ENCODE data around the gene AGPAT4. TPM values are rescaled to one million over a fixed set of nuclear protein-coding genes. Genes with fewer than 3 reads are reported as not detected.

AGPAT4 gene
- total and polyA plus RNA-seq, 2 of the 4 experiments (the other 2 are of a cell fraction) = 3.6 to 3.8 TPM

DNA sequence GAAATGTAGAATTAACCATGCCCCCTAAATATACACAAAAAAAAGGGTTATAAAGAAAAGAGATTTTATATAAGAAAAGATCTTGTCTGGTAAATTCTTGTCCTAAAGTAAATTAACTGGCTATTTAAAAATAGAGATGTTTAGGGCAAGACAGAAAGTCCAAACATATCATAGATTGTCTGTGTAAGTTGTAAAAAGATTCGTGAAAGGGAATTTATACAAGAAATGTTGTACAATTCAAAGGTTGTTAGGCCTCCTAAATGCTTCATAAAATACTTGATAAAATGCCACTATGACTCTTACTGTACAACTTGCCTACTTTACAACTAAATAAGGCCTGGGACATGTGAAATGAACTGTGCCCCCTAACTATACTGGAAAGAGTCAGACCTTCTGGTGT is 21.9 kb upstream of the AGPAT4 start:
- intact Hi-C loops (cut with micrococcal nuclease) = no loop called here

More for the DNA sequence above, 21.9 kb upstream of the AGPAT4 start:
- dilution Hi-C loops (cut with HindIII; ENCODE audit: low sequenced_read_pairs, unreplicated experiment) = no loop called here
- DNase-seq (no peak), ATAC-seq (ENCODE audit: low read depth) (no peak)
- no CpG with 5 or more reads among the region's 1 CpG for WGBS, 2 experiments (ENCODE audit: extremely low coverage in 2 of 2, insufficient read length in 1 of 2)
- Histone ChIP-seq H2AFZ (replicated peaks; ENCODE audit: low read length, poor library complexity) (no peak overlapping the region), H3K79me1 (ENCODE audit: low read depth in 1 of 2, low read length in 2 of 2) (no peaks in the 10 kb centered on the region), H3K27me3 (ENCODE audit: control insufficient read depth, insufficient read depth, low read length) (no peaks in the 10 kb centered on the region), H3K36me3 (ENCODE audit: control insufficient read depth, insufficient read depth, low read length) (no peaks in the 10 kb centered on the region), H2AK5ac (ENCODE audit: low read depth, low read length) (no peak overlapping the region), H3K56ac (ENCODE audit: extremely low read depth, insufficient read depth, low read length) (no peak overlapping the region), H3K4me2 (ENCODE audit: low read depth, low read length) (no peak overlapping the region), H3K4me3 (ENCODE audit: insufficient read depth, low read depth, low read length) (no peak overlapping the region), H3K27ac (ENCODE audit: insufficient read depth, low read length) (no peak overlapping the region), H3K9me3 (ENCODE audit: control insufficient read depth, insufficient read depth, low read length) (no peaks in the 10 kb centered on the region), H2BK120ac (ENCODE audit: low read depth, low read length) (no peak overlapping the region), H2BK20ac (ENCODE audit: low read depth, low read length) (no peak overlapping the region), H2BK5ac (ENCODE audit: low read depth, low read length, poor library complexity, severe bottlenecking) (no peak overlapping the region), H2BK15ac (ENCODE audit: low read depth, low read length) (no peak overlapping the region), H3K9me1 (ENCODE audit: insufficient read depth, low read length) (no peaks in the 10 kb centered on the region), H3K18ac (ENCODE audit: low read depth, low read length) (no peak overlapping the region), H3K9ac (ENCODE audit: low read depth, low read length) (no peak overlapping the region), H3K4ac (ENCODE audit: low read depth, low read length) (no peak overlapping the region), H4K5ac (ENCODE audit: low read depth, low read length) (no peak overlapping the region), H3K4me1 (ENCODE audit: control insufficient read depth, insufficient read depth, low read length) (no peaks in the 10 kb centered on the region), H2AK9ac (replicated peaks; ENCODE audit: low read depth, low read length, poor library complexity) (no peak overlapping the region), H3K23ac (ENCODE audit: low read depth, low read length) (no peak overlapping the region), H4K20me1 (ENCODE audit: insufficient read depth, low read length) (no peaks in the 10 kb centered on the region), H3K14ac (replicated peaks; ENCODE audit: low read depth, low read length) (no peak overlapping the region), H4K91ac (ENCODE audit: insufficient read depth, low read depth, low read length) (no peak overlapping the region), H4K8ac (ENCODE audit: low read depth in 2 of 2, low read length in 2 of 2) (no peak overlapping the region)
- CTCF ChIA-PET = no interaction called here
- in situ Hi-C loops (cut with MboI; ENCODE audit: low sequenced_read_pairs) = no loop called here
- POLR2A ChIA-PET (ENCODE audit: unreplicated experiment) = no interaction called here
- no TSS peak for BruUV-seq (replicated peaks)
- TF ChIP-seq, protein P1, sequence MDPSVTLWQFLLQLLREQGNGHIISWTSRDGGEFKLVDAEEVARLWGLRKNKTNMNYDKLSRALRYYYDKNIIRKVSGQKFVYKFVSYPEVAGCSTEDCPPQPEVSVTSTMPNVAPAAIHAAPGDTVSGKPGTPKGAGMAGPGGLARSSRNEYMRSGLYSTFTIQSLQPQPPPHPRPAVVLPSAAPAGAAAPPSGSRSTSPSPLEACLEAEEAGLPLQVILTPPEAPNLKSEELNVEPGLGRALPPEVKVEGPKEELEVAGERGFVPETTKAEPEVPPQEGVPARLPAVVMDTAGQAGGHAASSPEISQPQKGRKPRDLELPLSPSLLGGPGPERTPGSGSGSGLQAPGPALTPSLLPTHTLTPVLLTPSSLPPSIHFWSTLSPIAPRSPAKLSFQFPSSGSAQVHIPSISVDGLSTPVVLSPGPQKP (IDR thresholded peaks at IDR 0.05; ENCODE audit: borderline replicate concordance, low read depth, low read length) = no peak
- TF ChIP-seq FOS (IDR thresholded peaks at IDR 0.05; ENCODE audit: low read depth, low read length) (no peak), SMC3 (IDR thresholded peaks at IDR 0.05; ENCODE audit: low read depth, low read length) (no peak), RFX5 (IDR thresholded peaks at IDR 0.05; ENCODE audit: low read depth, low read length) (no peak), NFE2L2 (IDR thresholded peaks at IDR 0.05; ENCODE audit: low read depth, low read length) (no peak), RAD21 (IDR thresholded peaks at IDR 0.05; ENCODE audit: low read length) (no peak), MAZ (IDR thresholded peaks at IDR 0.05; ENCODE audit: borderline replicate concordance, low read depth, low read length) (no peak), POLR2A (IDR thresholded peaks at IDR 0.05; ENCODE audit: low read depth, low read length) (no peak), CEBPB (IDR thresholded peaks at IDR 0.05; ENCODE audit: low read depth, low read length) (no peak), MXI1 (IDR thresholded peaks at IDR 0.05; ENCODE audit: borderline replicate concordance, low read depth, low read length) (no peak), RCOR1 (IDR thresholded peaks at IDR 0.05; ENCODE audit: insufficient replicate concordance, low read length) (no peak), BHLHE40 (IDR thresholded peaks at IDR 0.05; ENCODE audit: low read depth, low read length) (no peak), CHD1 (IDR thresholded peaks at IDR 0.05; ENCODE audit: low read depth, low read length) (no peak), MAFK (IDR thresholded peaks at IDR 0.05; ENCODE audit: low read depth, low read length) (no peak)
- TF ChIP-seq, protein P2, sequence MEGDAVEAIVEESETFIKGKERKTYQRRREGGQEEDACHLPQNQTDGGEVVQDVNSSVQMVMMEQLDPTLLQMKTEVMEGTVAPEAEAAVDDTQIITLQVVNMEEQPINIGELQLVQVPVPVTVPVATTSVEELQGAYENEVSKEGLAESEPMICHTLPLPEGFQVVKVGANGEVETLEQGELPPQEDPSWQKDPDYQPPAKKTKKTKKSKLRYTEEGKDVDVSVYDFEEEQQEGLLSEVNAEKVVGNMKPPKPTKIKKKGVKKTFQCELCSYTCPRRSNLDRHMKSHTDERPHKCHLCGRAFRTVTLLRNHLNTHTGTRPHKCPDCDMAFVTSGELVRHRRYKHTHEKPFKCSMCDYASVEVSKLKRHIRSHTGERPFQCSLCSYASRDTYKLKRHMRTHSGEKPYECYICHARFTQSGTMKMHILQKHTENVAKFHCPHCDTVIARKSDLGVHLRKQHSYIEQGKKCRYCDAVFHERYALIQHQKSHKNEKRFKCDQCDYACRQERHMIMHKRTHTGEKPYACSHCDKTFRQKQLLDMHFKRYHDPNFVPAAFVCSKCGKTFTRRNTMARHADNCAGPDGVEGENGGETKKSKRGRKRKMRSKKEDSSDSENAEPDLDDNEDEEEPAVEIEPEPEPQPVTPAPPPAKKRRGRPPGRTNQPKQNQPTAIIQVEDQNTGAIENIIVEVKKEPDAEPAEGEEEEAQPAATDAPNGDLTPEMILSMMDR (conservative IDR thresholded peaks at IDR 0.05; ENCODE audit: low read depth, low read length) = no peak
- TF ChIP-seq, protein P3, sequence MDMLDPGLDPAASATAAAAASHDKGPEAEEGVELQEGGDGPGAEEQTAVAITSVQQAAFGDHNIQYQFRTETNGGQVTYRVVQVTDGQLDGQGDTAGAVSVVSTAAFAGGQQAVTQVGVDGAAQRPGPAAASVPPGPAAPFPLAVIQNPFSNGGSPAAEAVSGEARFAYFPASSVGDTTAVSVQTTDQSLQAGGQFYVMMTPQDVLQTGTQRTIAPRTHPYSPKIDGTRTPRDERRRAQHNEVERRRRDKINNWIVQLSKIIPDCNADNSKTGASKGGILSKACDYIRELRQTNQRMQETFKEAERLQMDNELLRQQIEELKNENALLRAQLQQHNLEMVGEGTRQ (IDR thresholded peaks at IDR 0.05; ENCODE audit: low read depth, low read length) = no peak
